ENCODE data around the gene SRGN. TPM values are rescaled to one million over a fixed set of nuclear protein-coding genes. Genes with fewer than 3 reads are reported as not detected.

Gene SRGN
- total and polyA plus RNA-seq, 2 of the 13 experiments (the other 11 are each of a cell fraction or from before 2014, with no cell fraction given), result 0.09 TPM; not detected in 1

DNA sequence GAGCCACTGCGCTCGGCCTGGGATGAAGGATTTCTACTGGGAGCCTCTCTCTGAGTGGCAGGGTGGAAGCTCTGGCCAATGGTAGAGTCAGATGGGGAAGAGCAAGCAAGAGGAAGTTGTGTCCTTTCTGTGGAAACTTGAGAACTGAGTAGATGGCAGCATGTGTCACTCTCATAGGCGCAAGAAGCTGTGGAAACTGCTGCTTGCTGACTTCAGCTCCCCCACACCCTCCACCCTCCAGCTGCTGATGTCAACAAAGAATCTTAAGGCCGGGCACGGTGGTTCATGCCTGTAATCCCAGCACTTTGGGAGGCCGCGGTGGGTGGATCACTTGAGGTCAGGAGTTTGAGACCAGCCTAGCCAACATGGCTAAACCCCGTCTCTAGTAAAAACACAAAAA is 39.8 kb upstream of the SRGN start (continued):
- TF ChIP-seq, protein P1, sequence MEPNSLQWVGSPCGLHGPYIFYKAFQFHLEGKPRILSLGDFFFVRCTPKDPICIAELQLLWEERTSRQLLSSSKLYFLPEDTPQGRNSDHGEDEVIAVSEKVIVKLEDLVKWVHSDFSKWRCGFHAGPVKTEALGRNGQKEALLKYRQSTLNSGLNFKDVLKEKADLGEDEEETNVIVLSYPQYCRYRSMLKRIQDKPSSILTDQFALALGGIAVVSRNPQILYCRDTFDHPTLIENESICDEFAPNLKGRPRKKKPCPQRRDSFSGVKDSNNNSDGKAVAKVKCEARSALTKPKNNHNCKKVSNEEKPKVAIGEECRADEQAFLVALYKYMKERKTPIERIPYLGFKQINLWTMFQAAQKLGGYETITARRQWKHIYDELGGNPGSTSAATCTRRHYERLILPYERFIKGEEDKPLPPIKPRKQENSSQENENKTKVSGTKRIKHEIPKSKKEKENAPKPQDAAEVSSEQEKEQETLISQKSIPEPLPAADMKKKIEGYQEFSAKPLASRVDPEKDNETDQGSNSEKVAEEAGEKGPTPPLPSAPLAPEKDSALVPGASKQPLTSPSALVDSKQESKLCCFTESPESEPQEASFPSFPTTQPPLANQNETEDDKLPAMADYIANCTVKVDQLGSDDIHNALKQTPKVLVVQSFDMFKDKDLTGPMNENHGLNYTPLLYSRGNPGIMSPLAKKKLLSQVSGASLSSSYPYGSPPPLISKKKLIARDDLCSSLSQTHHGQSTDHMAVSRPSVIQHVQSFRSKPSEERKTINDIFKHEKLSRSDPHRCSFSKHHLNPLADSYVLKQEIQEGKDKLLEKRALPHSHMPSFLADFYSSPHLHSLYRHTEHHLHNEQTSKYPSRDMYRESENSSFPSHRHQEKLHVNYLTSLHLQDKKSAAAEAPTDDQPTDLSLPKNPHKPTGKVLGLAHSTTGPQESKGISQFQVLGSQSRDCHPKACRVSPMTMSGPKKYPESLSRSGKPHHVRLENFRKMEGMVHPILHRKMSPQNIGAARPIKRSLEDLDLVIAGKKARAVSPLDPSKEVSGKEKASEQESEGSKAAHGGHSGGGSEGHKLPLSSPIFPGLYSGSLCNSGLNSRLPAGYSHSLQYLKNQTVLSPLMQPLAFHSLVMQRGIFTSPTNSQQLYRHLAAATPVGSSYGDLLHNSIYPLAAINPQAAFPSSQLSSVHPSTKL (CRISPR knock-in tag; IDR thresholded peaks at IDR 0.05), result no peak
- TF ChIP-seq ZNF598 (CRISPR knock-in tag; IDR thresholded peaks at IDR 0.05; ENCODE audit: borderline replicate concordance) (no peak), THYN1 (CRISPR knock-in tag; IDR thresholded peaks at IDR 0.05; ENCODE audit: borderline replicate concordance, low read depth) (no peak)
- TF ChIP-seq, protein P2, sequence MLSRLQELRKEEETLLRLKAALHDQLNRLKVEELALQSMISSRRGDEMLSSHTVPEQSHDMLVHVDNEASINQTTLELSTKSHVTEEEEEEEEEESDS (CRISPR knock-in tag; IDR thresholded peaks at IDR 0.05; ENCODE audit: borderline replicate concordance), result no peak

DNA sequence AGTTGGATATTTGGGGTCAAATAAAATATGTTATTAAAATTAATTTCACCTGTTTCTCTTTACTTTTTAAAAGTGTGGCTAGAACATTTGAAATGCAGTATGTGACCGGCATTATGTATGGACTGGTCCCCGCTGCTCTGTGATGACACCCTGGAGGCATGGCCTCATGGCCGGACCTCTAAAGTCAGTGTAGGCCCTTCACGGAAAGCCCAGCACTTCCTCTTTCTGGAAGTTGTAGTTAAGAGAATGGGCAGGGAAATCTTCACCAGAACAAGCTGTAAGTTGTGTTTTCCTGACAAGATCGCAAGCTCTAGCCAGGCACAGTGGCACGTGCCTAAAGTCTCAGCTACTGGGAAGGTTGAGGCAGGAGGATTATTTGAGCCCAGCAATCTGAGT is 38.3 kb upstream of the SRGN start:
- CTCF ChIA-PET (ENCODE audit: low intra/inter-chr PET ratio, low total read pairs), result no interaction called here
- H3K4me2 ChIP-seq (ENCODE audit: low read depth, low read length), result no peak overlapping the region
- H3K36me3 ChIP-seq (replicated peaks in 1 of 2; ENCODE audit: control insufficient read depth in 1 of 2, insufficient read depth in 2 of 2, low read length in 2 of 2), result no peaks in the 10 kb centered on the region
- FAIRE-seq, result no peak
- peak overlapping the region; percentile 76 for H2AFZ ChIP-seq (ENCODE audit: low read length)
- intact Hi-C loops (cut with micrococcal nuclease; ENCODE audit: unreplicated experiment) (no loop called here), in situ Hi-C loops (cut with HindIII; ENCODE audit: extremely low pct_ligation_motif_present, low pct_unique_long_range_greater_than_20kb) (no loop called here)
- peaks cover 2 to 12% of the 10 kb centered on the region in 2 experiments; a peak in 2 of 5 replicates for H3K27me3 ChIP-seq (ENCODE audit: control insufficient read depth in 1 of 2, insufficient read depth in 2 of 2, low read length in 2 of 2)
- ATAC-seq, result no peak
- H3K79me2 ChIP-seq (ENCODE audit: insufficient read depth, low read length), result no peaks in the 10 kb centered on the region
- POLR2A ChIA-PET, result no interaction called here
- 67% methylated on average over 6 of the region's 6 CpGs for WGBS (ENCODE audit: low lambda C conversion rate)
- H3K4me1 ChIP-seq (ENCODE audit: insufficient read depth, low read length), result no peaks in the 10 kb centered on the region
- no peak for DNase-seq (ENCODE audit: low spot score)
- H3K9me3 ChIP-seq (ENCODE audit: low read length), result no peaks in the 10 kb centered on the region
- no peak overlapping the region for H3K27ac ChIP-seq (ENCODE audit: extremely low read length, insufficient read depth, low read length)
- no peak overlapping the region for H3K4me3 ChIP-seq (replicated peaks in 1 of 3; ENCODE audit: insufficient read depth in 1 of 3, low read depth in 2 of 3, low read length in 3 of 3)
- no TSS peak for BruUV-seq (replicated peaks)
- H4K20me1 ChIP-seq (ENCODE audit: insufficient read depth, low read length), result no peaks in the 10 kb centered on the region
- no peak overlapping the region for H3K9ac ChIP-seq (ENCODE audit: insufficient read depth, low read depth, low read length)
- TF ChIP-seq ZNF569 (CRISPR knock-in tag; IDR thresholded peaks at IDR 0.05; ENCODE audit: borderline replicate concordance) (no peak), ZNF432 (CRISPR knock-in tag; IDR thresholded peaks at IDR 0.05; ENCODE audit: borderline replicate concordance) (no peak), ZNF781 (CRISPR knock-in tag; IDR thresholded peaks at IDR 0.05; ENCODE audit: borderline replicate concordance, not compliant biosample characterization) (no peak), HMG20A (CRISPR knock-in tag; IDR thresholded peaks at IDR 0.05; ENCODE audit: borderline replicate concordance) (no peak), CEBPB (IDR thresholded peaks at IDR 0.05; ENCODE audit: borderline replicate concordance, low read depth, low read length) (no peak), PRMT3 (CRISPR knock-in tag; IDR thresholded peaks at IDR 0.05; ENCODE audit: borderline replicate concordance, low read depth) (no peak), RAD51 (IDR thresholded peaks at IDR 0.05; ENCODE audit: borderline replicate concordance) (no peak), HES4 (CRISPR knock-in tag; IDR thresholded peaks at IDR 0.05; ENCODE audit: borderline replicate concordance) (no peak)
- TF ChIP-seq, protein P3, sequence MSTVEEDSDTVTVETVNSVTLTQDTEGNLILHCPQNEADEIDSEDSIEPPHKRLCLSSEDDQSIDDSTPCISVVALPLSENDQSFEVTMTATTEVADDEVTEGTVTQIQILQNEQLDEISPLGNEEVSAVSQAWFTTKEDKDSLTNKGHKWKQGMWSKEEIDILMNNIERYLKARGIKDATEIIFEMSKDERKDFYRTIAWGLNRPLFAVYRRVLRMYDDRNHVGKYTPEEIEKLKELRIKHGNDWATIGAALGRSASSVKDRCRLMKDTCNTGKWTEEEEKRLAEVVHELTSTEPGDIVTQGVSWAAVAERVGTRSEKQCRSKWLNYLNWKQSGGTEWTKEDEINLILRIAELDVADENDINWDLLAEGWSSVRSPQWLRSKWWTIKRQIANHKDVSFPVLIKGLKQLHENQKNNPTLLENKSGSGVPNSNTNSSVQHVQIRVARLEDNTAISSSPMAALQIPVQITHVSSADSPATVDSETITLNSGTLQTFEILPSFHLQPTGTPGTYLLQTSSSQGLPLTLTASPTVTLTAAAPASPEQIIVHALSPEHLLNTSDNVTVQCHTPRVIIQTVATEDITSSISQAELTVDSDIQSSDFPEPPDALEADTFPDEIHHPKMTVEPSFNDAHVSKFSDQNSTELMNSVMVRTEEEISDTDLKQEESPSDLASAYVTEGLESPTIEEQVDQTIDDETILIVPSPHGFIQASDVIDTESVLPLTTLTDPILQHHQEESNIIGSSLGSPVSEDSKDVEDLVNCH (CRISPR knock-in tag; IDR thresholded peaks at IDR 0.05), result no peak
- TF ChIP-seq, protein P4, sequence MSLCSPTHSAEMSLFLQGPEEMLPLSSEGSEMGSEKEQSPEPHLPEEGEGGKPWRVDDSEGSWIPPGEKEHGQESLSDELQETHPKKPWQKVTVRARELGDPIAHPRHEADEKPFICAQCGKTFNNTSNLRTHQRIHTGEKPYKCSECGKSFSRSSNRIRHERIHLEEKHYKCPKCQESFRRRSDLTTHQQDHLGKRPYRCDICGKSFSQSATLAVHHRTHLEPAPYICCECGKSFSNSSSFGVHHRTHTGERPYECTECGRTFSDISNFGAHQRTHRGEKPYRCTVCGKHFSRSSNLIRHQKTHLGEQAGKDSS (CRISPR knock-in tag; IDR thresholded peaks at IDR 0.05; ENCODE audit: borderline replicate concordance, low read depth), result no peak
